GM12892 (cell line): ENCODE results near the gene BTBD6.

ENCODE experiments used
- POLR2A ChIP-seq: IDR thresholded peaks from 2 replicates; pipeline ENCODE4 v1.6.1; 2011; ENCODE audit warnings: low read depth, low read length, control low read depth
- POLR2AphosphoS5 ChIP-seq: IDR thresholded peaks from 2 replicates; pipeline ENCODE4 v1.6.1; 2011; ENCODE audit warnings: low read depth, low read length, control low read depth

DNA sequence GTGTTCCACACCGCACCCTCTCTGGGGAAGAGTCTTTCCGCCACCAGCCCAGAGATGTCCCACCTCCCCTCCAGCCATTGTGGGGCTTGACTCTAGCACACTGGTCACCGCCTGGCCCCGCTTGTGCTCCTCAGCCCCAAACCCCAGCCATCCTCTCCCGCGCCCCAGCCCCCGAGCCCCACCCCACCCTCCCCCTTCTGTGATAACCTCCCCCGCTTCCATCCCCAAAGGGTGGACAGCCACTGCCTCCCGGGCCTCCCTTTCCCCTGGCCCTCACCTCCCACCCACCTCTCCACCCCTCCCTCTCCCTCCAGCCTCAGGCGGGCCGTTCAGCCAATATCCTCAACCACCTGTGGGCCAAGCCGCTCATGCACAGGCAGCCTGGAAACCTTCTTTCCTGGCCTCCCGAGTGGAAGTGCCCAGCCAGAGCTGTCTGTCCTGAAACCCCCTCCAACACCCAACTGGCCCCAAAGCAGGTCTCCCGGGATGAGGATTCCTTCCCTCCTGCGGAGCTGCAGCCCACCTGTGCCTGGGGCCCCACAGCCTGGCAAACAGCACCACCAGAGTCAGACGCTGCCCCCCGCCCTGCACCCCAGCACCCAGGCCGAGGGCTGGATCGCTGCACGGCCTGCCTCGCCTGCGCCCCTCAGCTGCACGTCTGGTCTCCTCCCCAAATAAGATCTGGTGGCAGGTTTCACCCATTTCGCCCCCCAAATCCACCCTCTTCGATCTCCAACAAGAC lies 40.2 kb upstream of the BTBD6 start:
- TF ChIP-seq POLR2A, result no peak
- TF ChIP-seq POLR2AphosphoS5, result no peak
